HG03135 (cell line): ENCODE results near the gene SMYD2.

Source experiments
- ATAC-seq: cut with Tn5 transposase; IDR thresholded peaks from one replicate; pipeline ENCODE4 v1.9.1; 2021; ENCODE audit warnings: mild to moderate bottlenecking, moderate library complexity; ENCODE audit not compliant: unreplicated experiment

Gene SMYD2

GRCh38 chr1:214327514-214327913, 46.6 kb downstream of the SMYD2 start:
- no peak for ATAC-seq

GRCh38 chr1:214328770-214329469, 48.0 kb downstream of the SMYD2 start:
- peak; percentile 95 for ATAC-seq

GRCh38 chr1:214329470-214330220, 48.7 kb downstream of the SMYD2 start:
- no peak for ATAC-seq

- ATAC-seq: no peak
Observed at GRCh38 chr1:214330222-214330621, 49.3 kb downstream of the SMYD2 start.

GRCh38 chr1:214330715-214331114, 49.8 kb downstream of the SMYD2 start:
- ATAC-seq: no peak

- no peak for ATAC-seq
Observed at GRCh38 chr1:214331180-214331579, 50.2 kb downstream of the SMYD2 start.

GRCh38 chr1:214331827-214332423, 51.0 kb downstream of the SMYD2 start:
- ATAC-seq: no peak

DNA sequence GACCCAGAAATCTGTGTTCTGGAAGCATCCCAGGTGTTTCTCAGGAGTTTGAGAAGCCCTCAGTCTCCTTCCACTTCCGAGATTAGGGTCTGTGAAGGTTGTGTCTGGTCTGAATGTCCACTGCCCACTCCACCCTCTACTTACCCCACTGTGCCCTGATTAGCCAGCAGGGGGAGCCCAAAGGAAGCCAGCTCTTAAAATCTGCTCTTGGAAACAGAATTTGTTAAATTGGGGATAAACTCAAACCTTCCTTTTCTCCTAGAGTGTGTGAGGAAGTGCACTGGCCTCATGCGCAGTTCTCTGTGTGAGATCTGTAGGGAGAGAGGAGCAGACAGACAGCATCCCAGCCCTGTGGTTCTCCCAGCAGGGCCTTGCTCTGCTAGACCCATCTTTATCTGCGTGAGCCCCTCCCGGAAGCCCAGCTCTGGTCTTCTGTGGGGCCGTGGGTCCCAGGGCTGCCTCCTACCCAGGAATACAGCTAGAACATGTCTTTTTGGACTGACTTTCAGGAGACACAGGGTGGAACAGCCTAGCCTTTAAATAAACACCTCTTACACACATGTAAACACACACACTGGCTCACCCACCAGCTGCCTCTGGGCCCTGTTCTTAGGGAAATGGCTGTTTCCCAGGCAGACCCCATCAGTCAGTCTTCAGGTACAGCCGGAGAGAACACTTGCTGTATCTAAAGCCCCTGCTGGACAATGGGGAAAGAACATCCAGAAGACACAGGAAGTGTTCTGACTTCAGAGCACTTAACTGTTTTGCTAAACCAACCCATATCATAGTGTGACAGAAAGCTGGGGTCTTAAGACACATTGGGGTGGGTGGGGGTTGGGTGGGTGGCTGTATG, 52.2 kb downstream of the SMYD2 start:
- no peak for ATAC-seq

- no peak for ATAC-seq
Observed at GRCh38 chr1:214335567-214335966, 54.6 kb downstream of the SMYD2 start.

DNA sequence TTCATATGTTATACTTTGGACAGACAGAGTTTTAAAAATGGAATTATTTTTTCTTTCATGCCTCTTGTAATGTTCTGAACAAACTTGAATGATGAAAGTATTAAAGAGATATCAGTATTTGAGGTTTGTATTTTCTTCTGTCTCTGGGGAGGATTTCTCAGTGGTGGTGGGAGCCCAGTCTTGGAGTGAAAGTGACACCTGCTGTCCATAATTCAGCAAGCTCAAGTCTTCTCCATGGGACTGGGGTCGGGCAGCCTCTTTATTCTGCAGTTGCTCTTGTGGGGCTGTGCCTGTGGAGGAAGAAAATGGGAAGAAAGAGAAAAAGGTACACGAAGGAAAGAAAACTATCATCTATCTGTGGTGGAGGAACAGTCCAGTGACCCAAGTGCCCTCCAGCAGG, 56.1 kb downstream of the SMYD2 start:
- no peak for ATAC-seq

DNA sequence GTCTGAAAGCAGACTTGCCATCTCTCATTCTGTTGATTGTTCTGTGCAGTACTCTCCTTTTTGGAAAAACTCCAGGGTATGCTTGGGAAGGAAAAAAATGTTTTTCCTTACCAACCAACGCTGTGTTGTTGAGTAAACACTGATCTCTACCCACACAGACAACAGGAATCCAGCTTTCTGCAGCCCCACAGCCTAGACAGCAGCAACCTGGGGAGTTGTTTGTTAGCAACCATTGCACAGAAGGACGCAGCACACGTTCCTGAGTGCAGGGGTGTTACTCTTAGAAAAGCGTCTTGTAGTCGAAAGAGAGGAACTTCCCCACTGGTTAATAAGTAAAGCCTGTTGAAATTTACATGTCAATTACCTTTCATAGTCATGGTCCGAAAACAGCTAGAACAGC, 56.6 kb downstream of the SMYD2 start:
- no peak for ATAC-seq

DNA sequence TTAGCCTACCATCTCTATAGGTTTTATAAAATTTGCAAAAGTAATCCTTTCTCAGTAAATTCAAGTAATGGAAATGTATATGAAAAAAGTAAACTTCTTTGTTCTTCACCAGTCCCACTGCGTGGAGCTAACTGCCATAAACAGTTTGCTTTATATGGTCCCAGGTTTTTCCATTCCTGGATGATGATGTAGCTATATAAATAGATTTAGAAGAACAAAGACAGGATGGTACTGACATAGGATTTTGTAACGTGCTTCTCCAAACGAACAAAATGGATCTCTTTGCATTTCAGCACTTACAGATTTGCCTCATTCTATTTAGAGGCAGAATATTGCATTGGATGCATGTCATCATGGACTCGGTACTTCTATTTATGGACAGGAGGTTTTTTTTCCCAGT, 57.3 kb downstream of the SMYD2 start:
- no peak for ATAC-seq

DNA sequence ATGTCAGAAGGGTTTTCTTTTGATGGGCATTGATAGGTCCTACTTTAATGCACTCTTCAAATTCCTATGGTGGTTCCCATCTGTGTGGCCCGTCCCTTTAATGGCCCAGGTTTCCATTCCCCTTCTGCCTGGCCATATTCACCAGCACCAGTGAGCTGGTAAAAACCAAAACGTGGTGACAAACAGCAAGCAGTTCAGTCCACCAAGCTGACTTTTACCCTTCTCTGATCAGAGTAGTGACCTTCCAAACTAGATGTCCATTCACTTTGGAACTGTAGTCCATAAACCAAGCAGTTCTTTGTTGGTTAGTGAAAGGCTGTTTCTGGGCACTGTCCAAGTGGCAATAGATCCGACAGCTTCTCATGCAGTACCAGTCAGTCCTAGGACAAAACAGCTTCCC, 60.5 kb downstream of the SMYD2 start:
- no peak for ATAC-seq

DNA sequence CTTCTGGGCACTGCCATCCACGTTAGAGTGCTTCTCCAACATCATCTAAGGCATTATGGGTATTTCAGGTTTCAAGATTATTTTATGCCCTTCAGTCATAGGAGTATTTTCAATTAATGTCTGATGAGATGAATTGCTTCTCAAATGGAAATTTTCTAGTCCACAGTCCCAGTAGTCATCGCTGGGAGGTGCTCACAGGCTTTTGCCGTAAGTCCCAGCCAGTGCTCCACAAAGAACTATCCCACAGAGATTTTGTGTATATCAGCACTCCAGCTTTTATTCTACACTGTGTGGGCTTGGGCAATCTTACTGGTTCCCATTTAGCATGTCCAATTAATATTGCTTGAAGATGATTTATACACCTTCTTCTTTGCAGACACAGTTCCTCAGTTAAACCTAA, 61.0 kb downstream of the SMYD2 start:
- ATAC-seq: no peak

GRCh38 chr1:214342525-214342924, 61.6 kb downstream of the SMYD2 start:
- no peak for ATAC-seq

DNA sequence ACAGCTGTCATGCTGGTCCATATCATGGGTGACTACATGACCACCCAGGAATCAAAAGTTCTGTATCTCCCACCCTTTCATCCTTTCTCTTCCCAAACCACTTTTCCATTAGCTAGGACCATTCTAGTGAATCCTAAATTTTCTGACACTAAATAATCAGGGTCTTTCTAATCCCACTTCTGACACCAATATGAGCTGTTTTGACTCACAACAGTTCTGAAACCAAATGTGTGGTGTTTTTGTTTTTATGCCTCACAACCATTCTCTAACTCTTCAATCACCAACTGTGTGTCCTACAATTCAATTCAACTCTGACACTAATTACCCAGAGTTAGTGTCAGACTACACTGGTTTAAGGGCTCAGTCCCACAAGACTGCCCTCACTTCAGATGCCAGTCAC, 63.9 kb downstream of the SMYD2 start:
- no peak for ATAC-seq

DNA sequence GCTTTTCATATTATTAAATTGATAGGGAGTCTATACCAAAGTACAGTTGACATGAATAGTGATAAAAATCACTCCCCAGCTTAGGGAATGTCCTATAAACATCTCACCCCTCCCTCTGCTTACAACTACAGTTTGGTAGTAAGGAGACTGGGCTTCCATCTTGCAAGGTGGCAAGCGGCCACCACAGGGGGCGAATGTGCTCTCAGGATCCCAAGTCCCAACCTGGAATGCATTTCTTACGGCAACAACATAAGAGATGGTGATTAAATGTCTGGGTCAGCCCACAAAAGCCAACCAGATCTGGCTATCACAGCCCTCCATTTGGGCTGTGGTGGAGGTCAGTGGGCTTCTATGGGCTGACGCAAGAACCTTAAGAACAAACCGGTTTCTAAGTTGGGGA, 68.0 kb downstream of the SMYD2 start:
- ATAC-seq: no peak

DNA sequence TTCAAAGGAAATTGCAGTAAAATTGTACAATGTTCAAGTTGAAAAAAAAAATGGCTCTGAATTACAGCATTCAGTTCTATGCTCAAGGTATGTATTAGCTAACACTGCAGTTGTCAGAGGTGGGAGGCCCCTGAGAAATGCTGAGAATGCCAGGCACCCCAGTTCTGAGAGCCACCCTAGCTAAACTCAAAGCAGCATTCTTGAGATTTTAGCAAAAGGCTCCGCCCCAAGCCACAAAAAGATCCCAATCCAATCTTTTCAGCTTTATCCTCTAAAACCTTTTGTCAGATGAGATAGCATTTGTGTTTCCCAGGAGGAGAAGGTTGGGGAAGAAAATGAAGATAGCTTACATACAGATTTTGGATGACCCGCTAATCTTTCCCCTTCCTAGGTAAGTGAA, 68.8 kb downstream of the SMYD2 start:
- no peak for ATAC-seq

GRCh38 chr1:214351551-214352277, 70.8 kb downstream of the SMYD2 start:
- no peak for ATAC-seq

- ATAC-seq: no peak
Observed at GRCh38 chr1:214352838-214353237, 71.9 kb downstream of the SMYD2 start.
